GM12891 (cell line): ENCODE data around the gene SLC2A9.

Experiments used
- POLR2A ChIP-seq: IDR thresholded peaks from 2 replicates; pipeline ENCODE4 v1.6.1; 2011; ENCODE audit warnings: low read depth, low read length, control low read depth
- POLR2AphosphoS5 ChIP-seq: IDR thresholded peaks from 2 replicates; pipeline ENCODE4 v1.6.1; 2011; ENCODE audit warnings: low read depth, low read length, control low read depth
- TAF1 ChIP-seq: IDR thresholded peaks from 2 replicates; pipeline ENCODE4 v1.6.1; 2011; ENCODE audit warnings: low read depth, low read length, control low read depth

GRCh38 chr4:9983211-9983610 is 38.1 kb downstream of the SLC2A9 start:
- TF ChIP-seq POLR2AphosphoS5 = no peak
- TF ChIP-seq TAF1 = no peak
- TF ChIP-seq POLR2A = no peak
